B cell (primary cell): Measurements from ENCODE around the gene CUL9. TPM values are rescaled to one million over a fixed set of nuclear protein-coding genes. Genes with fewer than 3 reads are reported as not detected.

Experiments used
- ATAC-seq: fragments of 200-7000 bp; cut with Tn5 transposase; one replicate; pipeline ENCODE4 v1.10.0; 2021; ENCODE audit warnings: low read depth, mild to moderate bottlenecking, moderate number of reproducible peaks, moderate library complexity
- CTCF ChIA-PET: fragments of 350-600 bp; sonication (Branson Sonifier 250); formaldehyde crosslinking; loops from one replicate; lab custom pipeline; 2021; ENCODE audit warnings: antibody characterized with exemption, inconsistent platforms; lab: Charles Lee
- POLR2A ChIA-PET: fragments of 350-600 bp; sonication (Branson Sonifier 250); formaldehyde crosslinking; loops from one replicate; lab custom pipeline; 2021; ENCODE audit warnings: antibody characterized with exemption; lab: Charles Lee
- DNase-seq: peaks from one replicate; pipeline ENCODE4 v3.0.0; 2013
- H2AFZ ChIP-seq: 2 replicates; pipeline ENCODE4 v1.6.1; 2012; ENCODE audit warnings: mild to moderate bottlenecking, low read depth, low read length; ENCODE audit not compliant: insufficient read depth, poor library complexity, severe bottlenecking
- H3K27ac ChIP-seq, 2 donors: 1 replicate in 1 of 2; 2 replicates in 1 of 2; pipeline ENCODE4 v1.5.1; 2012 to 2013; ENCODE audit warnings: low read length in 2 of 2, mild to moderate bottlenecking in 2 of 2, moderate library complexity in 1 of 2
- H3K27me3 ChIP-seq, 4 experiments: fragments of 200-600 bp in 1 of 4; sonication (generic) in 1 of 4; replicated peaks in 1 of 4; 1 replicate in 2 of 4; 2 replicates in 2 of 4; pipeline versions ENCODE4 v1.6.1 to v1.7.0; 2013 to 2016; ENCODE audit warnings: low read length in 3 of 4, mild to moderate bottlenecking in 2 of 4, mixed read lengths in 1 of 4, moderate library complexity in 1 of 4; ENCODE audit not compliant: insufficient read depth in 4 of 4, control insufficient read depth in 3 of 4; ENCODE audit errors: control extremely low read depth in 1 of 4
- H3K36me3 ChIP-seq, 2 experiments: replicated peaks in 1 of 2; 1 replicate in 1 of 2; 2 replicates in 1 of 2; pipeline versions ENCODE4 v1.6.1 to v1.7.1; 2013; ENCODE audit warnings: low read length in 1 of 2; ENCODE audit not compliant: insufficient read depth in 2 of 2, control insufficient read depth in 1 of 2; ENCODE audit errors: control extremely low read depth in 1 of 2, extremely low read depth in 1 of 2
- H3K4me1 ChIP-seq, 2 donors: fragments of 200-600 bp in 1 of 2; sonication (generic) in 1 of 2; 1 replicate in 1 of 2; 2 replicates in 1 of 2; pipeline versions ENCODE4 v1.5.1 to v1.6.1; 2013 to 2017; ENCODE audit warnings: low read length in 2 of 2; ENCODE audit not compliant: control insufficient read depth in 2 of 2, insufficient read depth in 2 of 2
- H3K4me2 ChIP-seq: replicated peaks from 2 replicates; pipeline ENCODE3; 2012; ENCODE audit warnings: mild to moderate bottlenecking, low read depth, low read length; ENCODE audit not compliant: poor library complexity, severe bottlenecking
- H3K4me3 ChIP-seq, 5 experiments: fragments of 200-600 bp in 1 of 5; sonication (generic) in 1 of 5; 1 replicate in 3 of 5; 2 replicates in 2 of 5; pipeline versions ENCODE4 v1.5.1 to v1.7.0; 2011 to 2016; ENCODE audit warnings: low read length in 4 of 5, mild to moderate bottlenecking in 4 of 5, low read depth in 2 of 5, control low read depth in 1 of 5, moderate library complexity in 1 of 5; ENCODE audit not compliant: insufficient read depth in 1 of 5; ENCODE audit errors: control extremely low read depth in 1 of 5, extremely low read depth in 1 of 5
- H3K79me2 ChIP-seq: fragments of 200-600 bp; sonication (generic); one replicate; pipeline ENCODE4 v1.6.0; 2016; ENCODE audit warnings: low read length; ENCODE audit not compliant: control insufficient read depth, insufficient read depth
- H3K9ac ChIP-seq: fragments of 200-600 bp; sonication (generic); 2 replicates; pipeline ENCODE4 v1.6.1; 2017; ENCODE audit warnings: mild to moderate bottlenecking, low read length, moderate library complexity
- H3K9me3 ChIP-seq, 3 donors: one replicate each; pipeline versions ENCODE4 v1.6.1 to v1.7.1; 2013; ENCODE audit warnings: low read length in 2 of 3; ENCODE audit not compliant: control insufficient read depth in 2 of 3, insufficient read depth in 1 of 3; ENCODE audit errors: control extremely low read depth in 1 of 3
- H4K20me1 ChIP-seq: 2 replicates; pipeline ENCODE4 v1.6.0; 2012; ENCODE audit warnings: mild to moderate bottlenecking, low read length; ENCODE audit not compliant: insufficient read depth, control insufficient read depth, poor library complexity, severe bottlenecking
- H3K27ac Mint-ChIP-seq: one replicate; pipeline ENCODE4 v1.8.0; 2021; ENCODE audit warnings: mixed read lengths
- H3K27me3 Mint-ChIP-seq: one replicate; pipeline ENCODE4 v1.8.0; 2021; ENCODE audit warnings: mixed read lengths
- H3K4me1 Mint-ChIP-seq: one replicate; pipeline ENCODE4 v1.8.0; 2021; ENCODE audit warnings: mixed read lengths
- H3K4me3 Mint-ChIP-seq: one replicate; pipeline ENCODE4 v1.8.0; 2021; ENCODE audit warnings: mixed read lengths
- H3K9me3 Mint-ChIP-seq: one replicate; pipeline ENCODE4 v1.8.0; 2022; ENCODE audit warnings: mixed read lengths; ENCODE audit not compliant: insufficient read depth
- EZH2 ChIP-seq: IDR thresholded peaks from 2 replicates; pipeline ENCODE4 v1.6.1; 2012; ENCODE audit warnings: borderline replicate concordance, low read depth, mild to moderate bottlenecking, moderate library complexity, low read length; ENCODE audit not compliant: insufficient read depth, poor library complexity, severe bottlenecking
- WGBS: methylation state at CpG from one replicate; pipeline ENCODE4 v1.1.5; 2013; ENCODE audit warnings: missing lambda C conversion rate; ENCODE audit not compliant: insufficient coverage; 5-methylcytosine and 5-hydroxymethylcytosine counted together
- intact Hi-C: fragments of 100-400 bp; cut with micrococcal nuclease; formaldehyde crosslinking; loops from one replicate; pipeline ENCODE4 v1.10.0; 2022
- polyA plus RNA-seq: library from polyadenylated mRNA; depleted of rRNA; stranded (reverse); fragments of >200 nt; gene quantifications from 2 replicates; pipeline ENCODE4 v1.2.3, GENCODE V29; 2012
- total RNA-seq, 2 donors: library from RNA; stranded (reverse); fragments of 120-200 nt in 1 of 2; gene quantifications; 1 replicate in 1 of 2; 2 replicates in 1 of 2; pipeline versions ENCODE4 v1.2.3 to v1.2.4, GENCODE V29; 2013 to 2022
- TF ChIP-seq, protein P1 (sequence below): fragments of 200-600 bp; IDR thresholded peaks from one replicate; pipeline ENCODE4 v1.8.0; 2022; ENCODE audit warnings: antibody characterized with exemption, mild to moderate bottlenecking

CUL9 gene
- total and polyA plus RNA-seq, 2 donors (not counting 1 experiment from before 2014, with no cell fraction given), result 98.0 to 110 TPM

DNA sequence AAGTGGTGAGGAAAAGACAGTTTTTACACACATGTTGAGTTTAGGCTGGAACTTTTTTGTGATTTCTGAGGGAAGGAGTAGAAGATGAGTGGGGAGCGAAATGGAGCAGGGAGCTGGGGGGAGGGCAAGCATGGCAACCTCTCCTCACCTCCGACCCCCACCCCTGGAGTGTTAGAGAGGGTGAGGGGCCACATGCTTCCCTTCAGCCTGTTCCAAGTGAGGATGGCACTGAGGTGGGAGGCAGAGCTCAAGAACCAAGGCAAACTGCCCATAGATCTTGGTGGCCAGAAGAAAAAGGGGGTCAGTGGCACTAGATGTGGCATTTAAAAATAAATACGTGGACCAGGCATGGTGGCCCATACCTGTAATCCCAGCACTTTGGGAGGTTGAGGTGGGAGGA is 66.1 kb downstream of the CUL9 start:
- no peak for TF ChIP-seq EZH2
- TF ChIP-seq, protein P1, sequence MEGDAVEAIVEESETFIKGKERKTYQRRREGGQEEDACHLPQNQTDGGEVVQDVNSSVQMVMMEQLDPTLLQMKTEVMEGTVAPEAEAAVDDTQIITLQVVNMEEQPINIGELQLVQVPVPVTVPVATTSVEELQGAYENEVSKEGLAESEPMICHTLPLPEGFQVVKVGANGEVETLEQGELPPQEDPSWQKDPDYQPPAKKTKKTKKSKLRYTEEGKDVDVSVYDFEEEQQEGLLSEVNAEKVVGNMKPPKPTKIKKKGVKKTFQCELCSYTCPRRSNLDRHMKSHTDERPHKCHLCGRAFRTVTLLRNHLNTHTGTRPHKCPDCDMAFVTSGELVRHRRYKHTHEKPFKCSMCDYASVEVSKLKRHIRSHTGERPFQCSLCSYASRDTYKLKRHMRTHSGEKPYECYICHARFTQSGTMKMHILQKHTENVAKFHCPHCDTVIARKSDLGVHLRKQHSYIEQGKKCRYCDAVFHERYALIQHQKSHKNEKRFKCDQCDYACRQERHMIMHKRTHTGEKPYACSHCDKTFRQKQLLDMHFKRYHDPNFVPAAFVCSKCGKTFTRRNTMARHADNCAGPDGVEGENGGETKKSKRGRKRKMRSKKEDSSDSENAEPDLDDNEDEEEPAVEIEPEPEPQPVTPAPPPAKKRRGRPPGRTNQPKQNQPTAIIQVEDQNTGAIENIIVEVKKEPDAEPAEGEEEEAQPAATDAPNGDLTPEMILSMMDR, result no peak

GRCh38 chr6:43248791-43249190 is 66.8 kb downstream of the CUL9 start:
- Histone ChIP-seq H3K9me3 (peaks cover 0 to 2% (median 0%) of the 10 kb centered on the region in 3 donors), H3K4me2 (no peak overlapping the region), H3K79me2 (no peaks in the 10 kb centered on the region), H3K4me1 (peaks cover 16 to 19% of the 10 kb centered on the region in 2 donors), H3K9ac (no peak overlapping the region), H3K36me3 (no peaks in the 10 kb centered on the region), H2AFZ (no peak overlapping the region), H3K4me3 (no peak overlapping the region), H3K27me3 (peaks cover 0 to 61% (median 31%) of the 10 kb centered on the region in 4 experiments), H4K20me1 (no peaks in the 10 kb centered on the region), H3K27ac (no peak overlapping the region)
- POLR2A ChIA-PET, result no interaction called here
- Mint-ChIP-seq H3K27ac (no peak overlapping the region), H3K4me3 (no peak overlapping the region), H3K9me3 (no peaks in the 10 kb centered on the region), H3K27me3 (peaks cover 42% of the 10 kb centered on the region), H3K4me1 (peaks cover 22% of the 10 kb centered on the region)
- TF ChIP-seq EZH2, result no peak
- TF ChIP-seq, protein P1, result no peak
- intact Hi-C loops, result no loop called here
- ATAC-seq (no peak), DNase-seq (no peak)
- CTCF ChIA-PET, result interaction anchor here (1.0 to 1.5 kb wide), 2 partner anchors 20 to 60 kb away, joined by 3 to 6 read pairs; partner anchors contain the start of genes CRIP3 and DNPH1

More for the DNA sequence above, 66.1 kb downstream of the CUL9 start:
- intact Hi-C loops, result no loop called here
- peak overlapping the region; percentile 90 for H3K4me2 ChIP-seq
- peak overlapping the region; percentile 94 for H2AFZ ChIP-seq
- H3K9me3 ChIP-seq, result peaks cover 0 to 4% (median 0%) of the 10 kb centered on the region in 3 donors
- no peaks in the 10 kb centered on the region for H3K36me3 ChIP-seq
- H3K27ac Mint-ChIP-seq, result no peak overlapping the region
- H3K4me1 Mint-ChIP-seq, result peaks cover 22% of the 10 kb centered on the region
- DNase-seq (no peak), ATAC-seq (no peak)
- H3K9me3 Mint-ChIP-seq, result no peaks in the 10 kb centered on the region
- H3K27ac ChIP-seq, result no peak overlapping the region
- ChIA-PET CTCF (interaction anchor here (1.0 to 1.7 kb wide), 4 partner anchors 15 to 89 kb away, joined by 3 to 6 read pairs (median 3); partner anchors contain the start of genes CRIP3 and DNPH1), POLR2A (interaction anchor here (0.6 kb wide), 1 partner anchor 10 kb away, joined by 4 read pairs; no protein-coding TSS in a partner anchor)
- no peaks in the 10 kb centered on the region for H4K20me1 ChIP-seq
- H3K27me3 ChIP-seq, result peaks cover 0 to 60% (median 33%) of the 10 kb centered on the region in 4 experiments
- H3K9ac ChIP-seq, result no peak overlapping the region
- no peaks in the 10 kb centered on the region for H3K79me2 ChIP-seq
- no peak overlapping the region for H3K4me3 Mint-ChIP-seq
- peaks cover 35% of the 10 kb centered on the region for H3K27me3 Mint-ChIP-seq
- peaks cover 17 to 19% of the 10 kb centered on the region in 2 donors for H3K4me1 ChIP-seq
- WGBS, result no CpG with 5 or more reads among the region's 3 CpGs
- H3K4me3 ChIP-seq, result peak overlapping the region in 1 of 5 experiments; percentile 72
